DND-41 (cell line): ENCODE measurements around the gene GNAI2.

Experiments
- ATAC-seq: fragments of 200-7000 bp; cut with Tn5 transposase; 3 replicates; pipeline ENCODE4 v1.9.1; 2021; ENCODE audit warnings: low read depth; ENCODE audit not compliant: insufficient read depth
- DNase-seq: peaks from one replicate; pipeline ENCODE4 v3.0.0-alpha.2; 2020
- H2AFZ ChIP-seq: 2 replicates; pipeline ENCODE4 v1.6.0; 2012; ENCODE audit warnings: low read depth, low read length
- H3K27ac ChIP-seq: 2 replicates; pipeline ENCODE4 v1.5.1; 2012; ENCODE audit warnings: low read length, inconsistent platforms
- H3K27me3 ChIP-seq: fragments of 200-600 bp; sonication (generic); 2 replicates; pipeline ENCODE4 v1.6.0; 2012; ENCODE audit warnings: low read length, mild to moderate bottlenecking, inconsistent platforms; ENCODE audit not compliant: insufficient read depth, poor library complexity
- H3K36me3 ChIP-seq: 2 replicates; pipeline ENCODE4 v1.5.1; 2012; ENCODE audit warnings: low read length, inconsistent platforms; ENCODE audit not compliant: insufficient read depth
- H3K4me1 ChIP-seq: 2 replicates; pipeline ENCODE4 v1.5.1; 2012; ENCODE audit warnings: mild to moderate bottlenecking, low read length; ENCODE audit not compliant: insufficient read depth
- H3K4me2 ChIP-seq: 2 replicates; pipeline ENCODE4 v1.6.0; 2012; ENCODE audit warnings: mild to moderate bottlenecking, moderate library complexity, low read length, inconsistent platforms; ENCODE audit not compliant: insufficient read depth
- H3K4me3 ChIP-seq, 2 experiments: fragments of 200-600 bp in 1 of 2; shearing (Covaris generic) in 1 of 2; 2 replicates each; pipeline ENCODE4 v1.5.1; 2012 to 2016; ENCODE audit warnings: inconsistent platforms in 2 of 2, low read length in 2 of 2, mild to moderate bottlenecking in 2 of 2, low read depth in 1 of 2, moderate library complexity in 1 of 2
- H3K79me2 ChIP-seq: 2 replicates; pipeline ENCODE4 v1.6.0; 2012; ENCODE audit warnings: low read length, inconsistent platforms; ENCODE audit not compliant: insufficient read depth
- H3K9ac ChIP-seq: 2 replicates; pipeline ENCODE4 v1.6.0; 2012; ENCODE audit warnings: low read depth, mild to moderate bottlenecking, inconsistent platforms, low read length, moderate library complexity
- H3K9me3 ChIP-seq: 2 replicates; pipeline ENCODE4 v1.5.1; 2012; ENCODE audit warnings: low read length, moderate library complexity, mild to moderate bottlenecking, inconsistent platforms; ENCODE audit not compliant: insufficient read depth, severe bottlenecking
- H4K20me1 ChIP-seq: 2 replicates; pipeline ENCODE4 v1.6.0; 2012; ENCODE audit warnings: low read length; ENCODE audit not compliant: insufficient read depth
- CTCF ChIP-seq: IDR thresholded peaks from 2 replicates; pipeline ENCODE4 v1.5.1; 2012; ENCODE audit warnings: borderline replicate concordance, low read length, moderate library complexity, mild to moderate bottlenecking; ENCODE audit not compliant: poor library complexity, severe bottlenecking; ENCODE audit errors: extremely low read depth
- EZH2 ChIP-seq: IDR thresholded peaks from 3 replicates; pipeline ENCODE4 v1.6.1; 2012; ENCODE audit warnings: borderline replicate concordance, low read depth, mild to moderate bottlenecking, moderate library complexity, low read length, inconsistent platforms; ENCODE audit not compliant: severe bottlenecking

Gene GNAI2

DNA sequence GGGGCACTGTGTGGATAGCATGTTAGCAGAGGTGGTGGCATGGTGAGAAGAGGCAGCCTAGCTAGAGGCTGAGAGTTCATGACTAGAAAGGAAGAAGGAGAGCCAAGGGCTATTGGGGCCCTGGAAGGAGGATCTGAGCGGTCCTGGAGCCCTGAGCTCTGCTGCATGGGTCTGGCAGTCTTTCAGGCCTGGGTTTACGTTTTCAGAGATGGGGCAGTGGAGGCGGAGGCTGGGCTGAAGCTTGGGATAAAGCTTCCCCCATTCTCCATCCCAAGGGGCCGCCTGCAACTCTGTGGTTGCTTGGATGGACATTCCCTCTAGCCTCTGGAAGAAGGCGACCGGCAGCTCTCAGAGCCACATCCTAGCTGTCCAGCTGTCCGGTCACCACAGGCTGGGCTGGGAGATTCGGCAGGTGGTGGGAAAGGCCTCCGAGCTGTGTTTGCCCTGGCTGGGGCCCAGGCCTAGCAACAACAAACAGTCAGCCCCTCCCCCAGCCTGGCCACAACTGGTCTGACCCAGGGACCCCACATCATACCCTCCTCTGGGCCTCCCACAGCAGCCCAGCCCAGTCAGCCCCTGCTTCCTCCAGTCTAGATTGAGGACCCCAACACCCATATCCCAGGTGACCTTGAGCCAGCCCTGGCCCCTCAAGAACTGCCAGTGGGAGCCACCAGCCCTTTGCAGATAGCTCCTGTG is 32.7 kb upstream of the GNAI2 start:
- TF ChIP-seq CTCF (no peak), EZH2 (no peak)
- Histone ChIP-seq H3K27me3 (peaks cover 40% of the 10 kb centered on the region), H3K4me3 (no peak overlapping the region), H3K27ac (no peak overlapping the region), H3K9me3 (no peaks in the 10 kb centered on the region), H3K36me3 (no peaks in the 10 kb centered on the region), H4K20me1 (peaks cover 9% of the 10 kb centered on the region; the same call in 1 of the 2 replicates), H3K9ac (no peak overlapping the region), H2AFZ (no peak overlapping the region), H3K4me1 (no peaks in the 10 kb centered on the region), H3K4me2 (no peak overlapping the region), H3K79me2 (no peaks in the 10 kb centered on the region)
- DNase-seq, result no peak
- ATAC-seq, result no peak

GRCh38 chr3:50203809-50204803 is 31.9 kb upstream of the GNAI2 start:
- Histone ChIP-seq H3K4me3 (no peak overlapping the region), H3K79me2 (no peaks in the 10 kb centered on the region), H2AFZ (no peak overlapping the region), H3K27ac (no peak overlapping the region), H3K4me1 (no peaks in the 10 kb centered on the region), H3K9ac (no peak overlapping the region), H3K9me3 (no peaks in the 10 kb centered on the region), H4K20me1 (peaks cover 9% of the 10 kb centered on the region; the same call in 1 of the 2 replicates), H3K4me2 (no peak overlapping the region), H3K36me3 (no peaks in the 10 kb centered on the region), H3K27me3 (peaks cover 40% of the 10 kb centered on the region)
- no peak for ATAC-seq
- TF ChIP-seq EZH2, result peak; percentile 26
- no peak for TF ChIP-seq CTCF
- DNase-seq, result no peak

GRCh38 chr3:50204804-50205412 is 31.1 kb upstream of the GNAI2 start, which contains the start of gene SLC38A3:
Gene SLC38A3 (plus strand): TSS chr3:50205271. CDS start chr3:50214200, 8,929 bp downstream.
- H3K9ac ChIP-seq, result no peak within 1 kb of the TSS
- TF ChIP-seq EZH2 (no peak), CTCF (no peak)

More at GRCh38 chr3:50204804-50205412, 31.1 kb upstream of the GNAI2 start, which contains the start of gene SLC38A3:
- DNase-seq, result no peak
- Histone ChIP-seq H3K4me2 (no peak within 1 kb of the TSS), H3K27ac (no peak within 1 kb of the TSS), H3K4me1 (no peaks in the 10 kb centered on the region), H4K20me1 (peaks cover 9% of the 10 kb centered on the region; the same call in 1 of the 2 replicates), H3K79me2 (no peaks in the 10 kb centered on the region), H3K27me3 (peaks cover 40% of the 10 kb centered on the region), H3K36me3 (no peaks in the 10 kb centered on the region), H3K4me3 (no peak within 1 kb of the TSS), H2AFZ (no peak within 1 kb of the TSS), H3K9me3 (no peaks in the 10 kb centered on the region)
- peak; percentile 55; the same call in 1 of the 3 replicates for ATAC-seq
